Ovary (tissue), 9 donors: Measurements from ENCODE around the gene NUDT4. TPM values are rescaled to one million over a fixed set of nuclear protein-coding genes. Genes with fewer than 3 reads are reported as not detected.
A peak's percentile ranks its signal among the peaks of the same experiment; 100 is the strongest.

ENCODE experiments used
- DNase-seq, 5 donors: peaks; one replicate each; pipeline ENCODE4 v3.0.0-alpha.2; 2019 to 2020
- H3K27ac ChIP-seq, 2 donors: fragments of 200-600 bp; one replicate each; pipeline versions ENCODE4 v1.5.1 to v1.8.0; 2019 to 2022
- H3K27me3 ChIP-seq: fragments of 200-600 bp; one replicate; pipeline ENCODE4 v1.8.0; 2022
- H3K36me3 ChIP-seq: fragments of 200-600 bp; sonication (generic); one replicate; pipeline ENCODE4 v1.5.1; 2019
- H3K4me1 ChIP-seq: one replicate; pipeline ENCODE4 v1.8.1; 2013; ENCODE audit warnings: mild to moderate bottlenecking, moderate library complexity; ENCODE audit not compliant: insufficient read depth
- H3K4me3 ChIP-seq: fragments of 200-600 bp; sonication (generic); one replicate; pipeline ENCODE4 v1.5.1; 2017
- H3K9me3 ChIP-seq, 2 donors: fragments of 200-600 bp in 1 of 2; sonication (generic) in 1 of 2; one replicate each; pipeline versions ENCODE4 v1.5.1 to v1.8.1; 2013 to 2019; ENCODE audit warnings: mild to moderate bottlenecking in 1 of 2, moderate library complexity in 1 of 2
- CTCF ChIP-seq, 3 donors: fragments of 450-650 bp in 2 of 3; fragments of 200-600 bp in 1 of 3; IDR thresholded peaks; one replicate each; pipeline versions ENCODE4 v1.5.1 to v1.8.0; 2016 to 2022; ENCODE audit warnings: antibody characterized with exemption in 3 of 3, mild to moderate bottlenecking in 1 of 3
- EP300 ChIP-seq: sonication (generic); formaldehyde crosslinking; IDR thresholded peaks from one replicate; pipeline ENCODE4 v1.6.1; 2017; ENCODE audit warnings: antibody characterized with exemption
- POLR2A ChIP-seq: fragments of 450-650 bp; IDR thresholded peaks from one replicate; pipeline ENCODE4 v1.6.1; 2017; ENCODE audit warnings: antibody characterized with exemption, mild to moderate bottlenecking, moderate library complexity
- WGBS, 3 donors: extraction: QIAGEN DNeasy Blood & Tissue Kit in 1 of 3; methylation state at CpG; one replicate each; pipeline versions ENCODE4 v1.1.5 to v1.1.7; 2013 to 2017; 5-methylcytosine and 5-hydroxymethylcytosine counted together
- intact Hi-C, 4 donors: fragments of 100-400 bp; cut with DNase I; formaldehyde crosslinking; loops; one replicate each; pipeline versions ENCODE4 v1.11.0 to v1.15.1; 2022 to 2023
- polyA plus RNA-seq, 2 donors: library from polyadenylated mRNA; stranded (reverse); fragments of 200-250 nt in 1 of 2; fragments of 350-450 nt in 1 of 2; fragmentation: Illumina TruSeq in 1 of 2; extraction: RNeasy Lipid Tissue Mini Kit (QIAGEN cat#74804) in 1 of 2; gene quantifications; one replicate each; pipeline ENCODE4 v1.2.3, GENCODE V29; 2013 to 2014
- total RNA-seq, 7 donors: library from RNA; depleted of rRNA in 2 of 7; stranded (reverse); fragments of >200 nt in 2 of 7; fragmentation: NEBNext Ultra II Directional in 3 of 7; extraction: Animal tissue kit (Norgen Biotek cat#: 25700) in 3 of 7; gene quantifications; one replicate each; pipeline versions ENCODE4 v1.1.0 to v1.2.4, GENCODE V29; 2016 to 2023
- donor health status: DM: no; HTN: no; CAD: no; lungs with moderate emphysema.
- donor health status: DM: no; HTN: no; CAD: no.
- donor health status: Bipolar disorder and iron deficiency.
- donor health status: DM: yes; HTN: yes; CAD: no.
- donor health status: DM: no; HTN: no; CAD: no.
- donor health status: DM: yes; HTN: yes; CAD: no.

The NUDT4 gene
- total and polyA plus RNA-seq, 9 donors, result 102 to 185 (median 141) TPM

- no peak overlapping the region for H3K27ac ChIP-seq
- WGBS, 3 donors, result 32 to 46% (median 45%) methylated on average over 1 of the region's 1 CpG
- TF ChIP-seq CTCF (IDR thresholded peaks at IDR 0.05), result peak in 2 of 3 donors; percentile 48 to 71
- TF ChIP-seq POLR2A, result no peak
- no peak for TF ChIP-seq EP300
- peaks cover 10% of the 10 kb centered on the region for H3K4me1 ChIP-seq
- no peaks in the 10 kb centered on the region for H3K9me3 ChIP-seq
- no peaks in the 10 kb centered on the region for H3K36me3 ChIP-seq
- DNase-seq, result no peak
- no peaks in the 10 kb centered on the region for H3K27me3 ChIP-seq
- no peak overlapping the region for H3K4me3 ChIP-seq
- intact Hi-C loops, result loop anchor here in 2 of 4 donors (5.0 to 10.0 kb wide), 2 partner anchors 432 to 435 kb away; no protein-coding TSS in a partner anchor
These were observed 41.8 kb downstream of the NUDT4 start for GRCh38 chr12:93419388-93420034.

GRCh38 chr12:93422050-93422449 is 44.3 kb downstream of the NUDT4 start:
- DNase-seq, result no peak
- H3K4me1 ChIP-seq, result peaks cover 13% of the 10 kb centered on the region
- no peaks in the 10 kb centered on the region for H3K36me3 ChIP-seq
- intact Hi-C loops, result no loop called here
- no peaks in the 10 kb centered on the region for H3K27me3 ChIP-seq
- TF ChIP-seq CTCF (IDR thresholded peaks at IDR 0.05) (no peak), POLR2A (no peak), EP300 (no peak)
- no peak overlapping the region for H3K27ac ChIP-seq
- 69 to 79% (median 71%) methylated on average over 2 of the region's 2 CpGs for WGBS, 3 donors
- H3K4me3 ChIP-seq, result no peak overlapping the region
- H3K9me3 ChIP-seq, result no peaks in the 10 kb centered on the region

- TF ChIP-seq CTCF (IDR thresholded peaks at IDR 0.05) (no peak), POLR2A (no peak), EP300 (no peak)
- intact Hi-C loops, result no loop called here
- Histone ChIP-seq H3K27me3 (no peaks in the 10 kb centered on the region), H3K4me1 (peaks cover 10% of the 10 kb centered on the region), H3K9me3 (no peaks in the 10 kb centered on the region), H3K27ac (no peak overlapping the region), H3K4me3 (no peak overlapping the region), H3K36me3 (no peaks in the 10 kb centered on the region)
- DNase-seq, result no peak
- 31 to 38% (median 32%) methylated on average over 8 of the region's 8 CpGs for WGBS, 3 donors
These were observed 48.1 kb downstream of the NUDT4 start for GRCh38 chr12:93425736-93426411.

DNA sequence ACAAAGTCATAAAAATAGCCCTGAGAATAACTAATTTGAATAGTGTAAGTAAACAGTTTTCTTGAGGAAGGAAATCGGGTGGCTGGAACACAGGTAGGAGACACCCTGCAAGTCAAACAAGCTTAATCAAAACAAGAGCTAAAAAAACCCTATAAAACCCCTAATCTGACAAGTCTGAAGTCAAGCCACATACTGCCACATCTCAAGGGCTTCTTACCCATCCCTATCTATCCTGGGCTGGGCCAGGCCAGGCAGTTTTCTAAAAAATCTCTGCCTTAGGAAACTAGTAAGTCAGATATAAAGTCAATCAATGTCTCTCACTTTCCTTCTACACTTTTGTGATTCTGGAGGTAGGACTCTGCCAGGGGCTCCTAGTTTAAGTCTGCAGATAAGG is 48.7 kb downstream of the NUDT4 start:
- intact Hi-C loops, result no loop called here
- 19 to 38% (median 25%) methylated on average over 1 of the region's 1 CpG for WGBS, 3 donors
- DNase-seq, result no peak
- H3K4me1 ChIP-seq, result peaks cover 10% of the 10 kb centered on the region
- no peaks in the 10 kb centered on the region for H3K9me3 ChIP-seq
- no peaks in the 10 kb centered on the region for H3K27me3 ChIP-seq
- H3K27ac ChIP-seq, result no peak overlapping the region
- H3K36me3 ChIP-seq, result no peaks in the 10 kb centered on the region
- TF ChIP-seq EP300, result no peak
- no peak for TF ChIP-seq POLR2A
- no peak for TF ChIP-seq CTCF (IDR thresholded peaks at IDR 0.05)
- no peak overlapping the region for H3K4me3 ChIP-seq
